Measurements from ENCODE around the gene ROBO1.

GRCh38 chr3:79148786-79149185, 619.0 kb downstream of the ROBO1 start:
- TF ChIP-seq CTCF (IDR thresholded peaks at IDR 0.05): no peak
- no peak for TF ChIP-seq POLR2A (IDR thresholded peaks at IDR 0.05)
